ENCODE data around the gene UNCX. TPM values are rescaled to one million over a fixed set of nuclear protein-coding genes. Genes with fewer than 3 reads are reported as not detected.
A peak's percentile ranks its signal among the peaks of the same experiment; 100 is the strongest.

Gene UNCX
- total and polyA plus RNA-seq, 2 experiments from 2014 or later, result not detected

- Histone ChIP-seq H3K4me1 (ENCODE audit: insufficient read depth) (peaks cover 5% of the 10 kb centered on the region), H3K79me2 (replicated peaks; ENCODE audit: insufficient read depth) (no peaks in the 10 kb centered on the region), H3K4me2 (no peak overlapping the region), H2AFZ (no peak overlapping the region; the same call in 1 of the 2 replicates), H4K20me1 (replicated peaks; ENCODE audit: insufficient read depth) (0 out of 2 replicates have a peak, but pooled peaks cover 5% of the 10 kb centered on the region), H3K4me3 (no peak overlapping the region), H3K36me3 (ENCODE audit: insufficient read depth) (no peaks in the 10 kb centered on the region), H3K9me2 (ENCODE audit: insufficient read depth) (no peaks in the 10 kb centered on the region), H3K27ac (ENCODE audit: low read depth) (no peak overlapping the region), H3K27me3 (ENCODE audit: insufficient read depth) (peaks cover 35% of the 10 kb centered on the region), H3F3A (replicated peaks; ENCODE audit: low read depth) (no peaks in the 10 kb centered on the region)
- Mint-ChIP-seq H3K4me1 (0 out of 3 replicates have a peak, but pooled peaks cover 3% of the 10 kb centered on the region), H3K9me3 (no peaks in the 10 kb centered on the region), H3K4me3 (no peak overlapping the region), H3K36me3 (ENCODE audit: low read depth) (no peaks in the 10 kb centered on the region), H3K27me3 (ENCODE audit: insufficient read depth, low read depth, poor library complexity) (peaks cover 47% of the 10 kb centered on the region), H3K27ac (no peak overlapping the region)
- TF ChIP-seq EZH2 (IDR thresholded peaks at IDR 0.05; ENCODE audit: low read depth, unreplicated experiment), result no peak
- TF ChIP-seq CREB1 (CRISPR knock-in tag; IDR thresholded peaks at IDR 0.05; ENCODE audit: low read depth), result no peak
- TF ChIP-seq JUNB (IDR thresholded peaks at IDR 0.05; ENCODE audit: unreplicated experiment), result no peak
- TF ChIP-seq EZH2phosphoT487 (IDR thresholded peaks at IDR 0.05; ENCODE audit: unreplicated experiment), result no peak
- no peak for TF ChIP-seq CTCF (conservative IDR thresholded peaks at IDR 0.05; ENCODE audit: low read depth in 2 of 2)
- TF ChIP-seq STAT1 (IDR thresholded peaks at IDR 0.05; ENCODE audit: unreplicated experiment), result no peak
- no peak for TF ChIP-seq ZNF114 (CRISPR knock-in tag; IDR thresholded peaks at IDR 0.05)
- ATAC-seq, result peak; percentile 27
- DNase-seq (ENCODE audit: low spot score), result no peak
Observed at GRCh38 chr7:1218541-1219165, 14.0 kb upstream of the UNCX start.

- Histone ChIP-seq H2AFZ (no peak overlapping the region), H4K20me1 (replicated peaks; ENCODE audit: insufficient read depth) (0 out of 2 replicates have a peak, but pooled peaks cover 5% of the 10 kb centered on the region), H3K4me1 (ENCODE audit: insufficient read depth) (peaks cover 5% of the 10 kb centered on the region), H3K27me3 (ENCODE audit: insufficient read depth) (peaks cover 44% of the 10 kb centered on the region), H3K4me3 (no peak overlapping the region), H3K27ac (ENCODE audit: low read depth) (no peak overlapping the region), H3F3A (replicated peaks; ENCODE audit: low read depth) (no peaks in the 10 kb centered on the region), H3K36me3 (ENCODE audit: insufficient read depth) (no peaks in the 10 kb centered on the region), H3K79me2 (replicated peaks; ENCODE audit: insufficient read depth) (no peaks in the 10 kb centered on the region), H3K9me2 (ENCODE audit: insufficient read depth) (no peaks in the 10 kb centered on the region), H3K4me2 (no peak overlapping the region)
- Mint-ChIP-seq H3K9me3 (no peaks in the 10 kb centered on the region), H3K36me3 (ENCODE audit: low read depth) (no peaks in the 10 kb centered on the region), H3K27ac (no peak overlapping the region), H3K4me1 (peaks cover 3% of the 10 kb centered on the region; the same call in 1 of the 3 replicates), H3K27me3 (ENCODE audit: insufficient read depth, low read depth, poor library complexity) (peaks cover 55% of the 10 kb centered on the region), H3K4me3 (no peak overlapping the region)
- ATAC-seq (no peak), DNase-seq (ENCODE audit: low spot score) (no peak)
- TF ChIP-seq JUNB (IDR thresholded peaks at IDR 0.05; ENCODE audit: unreplicated experiment) (no peak), POLR2AphosphoS5 (IDR thresholded peaks at IDR 0.05; ENCODE audit: low read depth) (no peak), CTCF (conservative IDR thresholded peaks at IDR 0.05; ENCODE audit: low read depth in 2 of 2) (no peak), CREB1 (CRISPR knock-in tag; IDR thresholded peaks at IDR 0.05; ENCODE audit: low read depth) (no peak), ETS1 (IDR thresholded peaks at IDR 0.05) (no peak), EZH2phosphoT487 (IDR thresholded peaks at IDR 0.05; ENCODE audit: unreplicated experiment) (no peak), EZH2 (IDR thresholded peaks at IDR 0.05; ENCODE audit: low read depth, unreplicated experiment) (no peak), NANOG (IDR thresholded peaks at IDR 0.05; ENCODE audit: borderline replicate concordance) (no peak), ZNF114 (CRISPR knock-in tag; IDR thresholded peaks at IDR 0.05) (no peak)
Observed at GRCh38 chr7:1219498-1219897, 13.2 kb upstream of the UNCX start.
